Upper lobe of left lung (tissue), 4 donors: Measurements from ENCODE around the gene DLG2.

Source experiments
- CTCF ChIP-seq, 6 experiments: fragments of 450-650 bp in 4 of 6; fragments of 200-600 bp in 2 of 6; sonication (generic) in 2 of 6; IDR thresholded peaks; one replicate each; pipeline ENCODE4 v1.5.1; 2016 to 2019; ENCODE audit warnings: antibody characterized with exemption in 6 of 6
- EP300 ChIP-seq, 4 donors: sonication (generic); formaldehyde crosslinking; IDR thresholded peaks; one replicate each; pipeline ENCODE4 v1.5.1; 2017; ENCODE audit warnings: antibody characterized with exemption in 4 of 4, control low read depth in 2 of 4
- POLR2A ChIP-seq, 4 donors: fragments of 450-650 bp; IDR thresholded peaks; one replicate each; pipeline ENCODE4 v1.5.1; 2016 to 2017; ENCODE audit warnings: antibody characterized with exemption in 4 of 4, mild to moderate bottlenecking in 2 of 4
- POLR2AphosphoS5 ChIP-seq, 2 donors: sonication (generic); formaldehyde crosslinking; IDR thresholded peaks; one replicate each; pipeline ENCODE4 v1.5.1; 2017; ENCODE audit warnings: antibody characterized with exemption in 2 of 2

- TF ChIP-seq CTCF (IDR thresholded peaks at IDR 0.05) (no peak), POLR2A (IDR thresholded peaks at IDR 0.05) (no peak), EP300 (IDR thresholded peaks at IDR 0.05) (no peak), POLR2AphosphoS5 (IDR thresholded peaks at IDR 0.05) (no peak)
These were observed 1756.1 kb downstream of the DLG2 start for GRCh38 chr11:83871054-83871453.
